HAP-1 (cell line): ENCODE results near the gene CPSF4L.

Source experiments
- DNase-seq, 2 experiments: peaks; one replicate each; pipeline ENCODE4 v3.0.0-alpha.2; 2016 to 2020; ENCODE audit warnings: low spot score in 2 of 2
- H3K27me3 ChIP-seq: fragments of 250-450 bp; sonication (Bioruptor Pico); 2 replicates; pipeline ENCODE4 v1.5.1; 2020; ENCODE audit warnings: low read depth, mild to moderate bottlenecking, moderate library complexity
- H3K36me3 ChIP-seq: fragments of 250-450 bp; sonication (Bioruptor Pico); replicated peaks from 2 replicates; pipeline ENCODE4 v1.5.1; 2020; ENCODE audit warnings: mild to moderate bottlenecking
- H3K4me1 ChIP-seq: fragments of 250-450 bp; sonication (Bioruptor Pico); 2 replicates; pipeline ENCODE4 v1.5.1; 2020; ENCODE audit warnings: mild to moderate bottlenecking
- H3K4me3 ChIP-seq: fragments of 250-450 bp; sonication (Bioruptor Pico); 2 replicates; pipeline ENCODE4 v1.5.1; 2020; ENCODE audit warnings: mild to moderate bottlenecking, moderate library complexity
- H3K9me3 ChIP-seq: fragments of 250-450 bp; sonication (Bioruptor Pico); 2 replicates; pipeline ENCODE4 v1.5.1; 2020; ENCODE audit warnings: mild to moderate bottlenecking, moderate library complexity
- in situ Hi-C: fragments of 300-500 bp; cut with MboI; formaldehyde crosslinking; loops from 3 replicates; pipeline ENCODE4 v1.14.3; 2020; ENCODE audit warnings: low sequenced_read_pairs, inconsistent platforms, mixed read lengths

Gene CPSF4L

DNA sequence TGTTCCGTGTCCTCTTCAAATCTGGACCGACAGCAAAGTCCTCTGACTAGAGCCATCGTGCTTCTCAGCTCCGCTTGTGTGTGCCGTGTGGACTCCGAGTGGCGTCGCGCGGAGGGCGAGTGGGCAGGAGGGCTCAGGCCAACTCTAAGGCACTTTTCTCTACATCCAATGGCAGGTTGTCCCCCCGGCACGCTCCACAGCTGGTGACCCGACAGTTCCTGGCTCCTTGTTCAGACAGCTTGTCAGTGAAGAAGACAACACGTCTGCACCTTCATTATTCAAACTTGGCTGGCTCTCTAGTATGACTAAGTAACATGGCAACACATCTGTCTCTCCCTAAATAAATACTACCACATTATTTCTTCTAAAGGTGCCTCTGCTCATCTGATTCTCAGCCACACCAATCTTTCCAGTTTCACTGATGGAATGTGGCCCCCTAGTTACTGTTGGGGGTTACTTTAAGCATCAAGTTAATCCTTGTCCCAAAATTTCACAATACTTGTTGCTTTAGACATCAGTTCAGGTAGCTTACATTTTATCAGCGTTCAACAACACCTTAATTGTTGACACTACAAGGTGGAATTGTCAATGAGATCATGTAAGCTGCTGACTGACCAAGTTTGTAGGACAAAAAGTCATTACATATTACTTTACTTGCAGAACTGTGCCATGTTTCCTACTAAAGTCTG is 53.4 kb downstream of the CPSF4L start:
- no peak overlapping the region for H3K4me3 ChIP-seq
- H3K36me3 ChIP-seq: peaks cover 59% of the 10 kb centered on the region
- in situ Hi-C loops: no loop called here

DNA sequence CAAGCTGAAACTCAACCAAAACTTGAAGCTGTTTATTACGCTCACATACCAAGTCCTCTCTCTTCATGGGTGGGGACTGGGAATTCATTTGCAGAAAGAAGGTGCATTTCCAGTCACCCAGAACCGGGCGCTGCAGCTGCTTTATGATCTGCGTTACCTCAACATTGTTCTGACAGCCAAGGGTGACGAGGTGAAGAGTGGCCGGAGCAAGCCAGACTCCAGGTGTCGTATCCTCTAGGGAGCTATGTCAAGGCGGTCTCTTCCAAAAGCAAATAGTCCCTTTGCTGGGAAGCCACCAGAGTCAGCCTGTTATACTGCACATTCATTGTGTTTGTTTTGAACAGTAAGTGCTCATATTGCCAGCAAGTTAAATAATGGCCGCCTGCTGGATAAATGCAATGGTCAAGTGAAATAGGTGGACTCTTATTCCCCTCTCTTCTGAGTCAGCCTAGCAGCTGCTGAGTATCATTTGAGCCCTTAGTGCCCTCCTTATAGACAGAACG is 56.2 kb downstream of the CPSF4L start:
- Histone ChIP-seq H3K27me3 (no peaks in the 10 kb centered on the region), H3K4me1 (no peaks in the 10 kb centered on the region), H3K4me3 (no peak overlapping the region), H3K36me3 (peaks cover 87% of the 10 kb centered on the region), H3K9me3 (no peaks in the 10 kb centered on the region)
- DNase-seq: no peak
- in situ Hi-C loops: no loop called here

More for the DNA sequence above, 53.4 kb downstream of the CPSF4L start:
- H3K27me3 ChIP-seq: no peaks in the 10 kb centered on the region
- H3K4me1 ChIP-seq: no peaks in the 10 kb centered on the region
- no peak for DNase-seq
- no peaks in the 10 kb centered on the region for H3K9me3 ChIP-seq

DNA sequence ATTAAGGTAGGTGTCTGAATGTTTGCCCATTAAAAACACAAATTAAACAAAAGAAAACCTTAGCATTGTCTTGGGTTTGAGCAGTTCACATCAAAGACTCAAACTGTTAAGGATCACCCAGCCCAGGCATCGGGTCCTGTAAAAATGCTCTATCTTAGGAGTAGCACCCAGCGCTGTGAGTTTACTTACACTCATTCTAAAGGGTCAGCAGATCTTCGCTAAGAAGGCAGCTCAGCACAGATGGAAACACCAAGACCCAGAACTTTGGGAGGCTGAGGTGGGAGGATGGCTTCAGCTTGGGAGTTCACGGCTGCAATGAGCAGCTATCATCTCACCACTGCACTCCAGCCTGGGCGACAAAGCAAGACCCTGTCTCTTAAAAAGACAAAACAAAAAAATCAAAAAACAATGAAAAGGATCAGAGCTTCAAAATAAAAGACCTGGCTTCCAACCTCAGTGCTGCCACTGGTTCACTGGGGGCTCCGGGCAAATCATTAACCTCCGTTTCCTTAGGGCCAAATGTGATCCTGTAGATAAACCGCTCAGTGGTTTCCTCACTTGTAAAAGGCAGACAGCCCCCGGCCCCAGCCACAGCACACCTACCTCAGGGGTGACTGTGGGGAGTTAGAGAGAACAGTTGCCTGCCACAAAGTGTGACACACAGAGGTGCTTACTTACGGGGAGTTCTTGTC is 57.7 kb downstream of the CPSF4L start:
- Histone ChIP-seq H3K9me3 (no peaks in the 10 kb centered on the region), H3K4me3 (no peak overlapping the region), H3K36me3 (peaks cover 94% of the 10 kb centered on the region), H3K27me3 (no peaks in the 10 kb centered on the region), H3K4me1 (no peaks in the 10 kb centered on the region)
- no peak for DNase-seq
- in situ Hi-C loops: no loop called here

DNA sequence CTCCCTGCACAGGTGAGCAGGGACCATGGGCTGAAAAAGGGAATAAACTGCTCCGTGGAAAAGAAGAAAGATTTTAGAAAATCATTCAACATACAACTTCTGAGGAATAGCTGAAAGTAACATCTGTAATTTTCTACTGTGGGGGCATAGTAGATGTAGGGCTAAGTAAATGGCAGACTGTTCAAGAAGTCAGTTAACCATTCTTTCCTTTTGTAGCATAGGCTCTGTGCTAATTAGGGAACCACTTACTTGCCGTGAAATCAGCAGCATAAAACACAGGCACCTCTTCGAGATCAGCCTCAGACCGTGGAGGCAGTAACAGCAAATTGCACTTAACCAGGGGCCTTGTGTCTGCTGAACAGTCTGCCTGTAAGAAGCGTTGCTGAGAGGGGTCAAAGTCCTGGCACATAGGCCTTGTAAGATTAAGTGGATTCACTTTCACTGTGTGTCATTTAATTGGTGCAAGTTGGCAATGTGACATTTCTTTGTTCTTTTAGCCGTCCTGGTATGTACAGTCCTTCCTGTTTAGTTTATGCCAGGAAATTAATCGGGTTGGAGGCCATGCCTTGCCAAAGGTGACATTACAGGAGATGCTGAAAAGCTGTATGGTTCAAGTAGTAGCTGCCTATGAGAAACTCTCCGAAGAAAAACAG is 58.4 kb downstream of the CPSF4L start:
- DNase-seq: no peak
- no peaks in the 10 kb centered on the region for H3K4me1 ChIP-seq
- H3K27me3 ChIP-seq: no peaks in the 10 kb centered on the region
- no peak overlapping the region for H3K4me3 ChIP-seq
- in situ Hi-C loops: no loop called here
- no peaks in the 10 kb centered on the region for H3K9me3 ChIP-seq
- peaks cover 95% of the 10 kb centered on the region for H3K36me3 ChIP-seq

DNA sequence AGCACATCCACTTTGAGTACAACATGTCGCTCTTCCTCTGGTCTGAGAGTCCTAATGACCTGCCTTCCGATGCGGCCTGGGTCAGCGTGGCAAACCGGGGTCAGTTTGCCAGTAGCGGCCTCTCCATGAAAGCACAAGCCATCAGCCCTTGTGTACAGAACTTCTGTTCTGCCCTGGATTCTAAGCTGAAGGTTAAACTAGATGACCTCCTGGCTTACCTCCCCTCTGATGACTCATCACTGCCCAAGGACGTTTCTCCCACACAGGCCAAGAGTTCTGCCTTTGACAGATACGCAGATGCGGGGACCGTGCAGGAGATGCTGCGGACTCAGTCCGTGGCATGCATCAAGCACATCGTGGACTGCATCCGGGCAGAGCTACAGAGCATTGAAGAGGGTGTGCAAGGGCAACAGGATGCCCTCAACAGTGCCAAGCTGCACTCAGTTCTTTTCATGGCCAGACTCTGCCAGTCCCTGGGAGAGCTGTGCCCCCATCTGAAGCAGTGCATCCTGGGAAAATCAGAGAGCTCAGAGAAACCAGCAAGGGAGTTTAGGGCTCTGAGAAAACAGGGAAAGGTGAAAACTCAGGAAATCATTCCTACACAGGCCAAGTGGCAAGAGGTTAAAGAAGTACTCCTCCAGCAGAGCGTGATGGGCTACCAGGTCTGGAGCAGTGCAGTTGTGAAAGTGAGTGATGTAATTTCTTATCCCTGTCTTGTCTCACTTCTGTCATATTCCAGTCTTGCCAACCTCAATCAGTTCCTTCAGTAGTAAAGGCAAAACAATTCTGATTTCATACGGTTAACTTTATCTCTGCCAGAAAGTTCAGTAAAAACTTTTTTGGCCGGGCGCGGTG is 60.2 kb downstream of the CPSF4L start:
- no peaks in the 10 kb centered on the region for H3K4me1 ChIP-seq
- no peak for DNase-seq
- H3K36me3 ChIP-seq: peaks cover 97% of the 10 kb centered on the region
- in situ Hi-C loops: no loop called here
- H3K4me3 ChIP-seq: no peak overlapping the region
- H3K9me3 ChIP-seq: no peaks in the 10 kb centered on the region
- H3K27me3 ChIP-seq: no peaks in the 10 kb centered on the region

DNA sequence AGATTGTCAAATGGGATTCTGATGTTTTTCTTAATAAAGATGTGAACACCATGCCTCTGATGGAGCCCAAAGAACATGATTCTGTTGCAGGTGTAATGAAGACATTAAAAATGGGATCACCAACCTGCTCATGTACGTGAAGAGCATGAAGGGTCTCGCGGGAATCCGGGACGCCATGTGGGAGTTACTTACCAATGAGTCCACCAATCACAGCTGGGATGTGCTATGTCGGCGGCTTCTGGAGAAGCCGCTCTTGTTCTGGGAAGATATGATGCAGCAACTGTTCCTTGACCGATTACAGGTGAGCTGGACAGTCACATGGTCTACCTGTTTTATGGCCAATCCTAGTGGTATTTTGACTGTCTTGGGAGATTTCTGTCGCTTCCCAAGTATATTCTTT is 61.2 kb downstream of the CPSF4L start:
- H3K4me3 ChIP-seq: no peak overlapping the region
- no peaks in the 10 kb centered on the region for H3K4me1 ChIP-seq
- H3K27me3 ChIP-seq: no peaks in the 10 kb centered on the region
- DNase-seq: no peak
- H3K36me3 ChIP-seq: peaks cover 90% of the 10 kb centered on the region
- in situ Hi-C loops: no loop called here
- no peaks in the 10 kb centered on the region for H3K9me3 ChIP-seq

DNA sequence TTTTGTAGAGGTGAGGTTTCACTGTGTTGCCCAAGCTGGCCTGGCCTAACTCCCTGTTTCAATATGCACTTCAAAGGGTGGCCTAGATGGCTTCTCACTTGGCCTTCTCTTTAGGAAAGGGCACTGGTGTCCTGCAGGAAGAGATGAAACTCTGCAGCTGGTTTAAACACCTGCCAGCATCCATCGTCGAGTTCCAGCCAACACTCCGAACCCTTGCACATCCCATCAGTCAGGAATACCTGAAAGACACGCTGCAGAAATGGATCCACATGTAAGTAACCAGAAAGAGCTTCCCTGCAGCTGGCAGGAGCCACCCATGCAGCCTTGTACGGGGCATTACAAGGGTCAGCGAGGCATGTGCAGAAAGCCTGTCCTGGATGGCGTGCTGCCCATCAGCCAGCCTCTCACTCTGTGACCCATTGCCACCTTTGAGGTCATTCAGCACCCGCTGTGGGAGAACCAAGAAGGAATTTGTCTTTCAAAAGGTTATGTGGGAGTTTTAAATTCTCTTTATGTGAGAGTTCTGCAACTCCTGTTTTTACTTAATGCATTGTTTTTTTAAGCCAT is 61.8 kb downstream of the CPSF4L start:
- no peak overlapping the region for H3K4me3 ChIP-seq
- DNase-seq: no peak
- peaks cover 87% of the 10 kb centered on the region for H3K36me3 ChIP-seq
- in situ Hi-C loops: loop anchor here (25.0 kb wide), 1 partner anchor 463 kb away; no protein-coding TSS in a partner anchor
- H3K4me1 ChIP-seq: no peaks in the 10 kb centered on the region
- no peaks in the 10 kb centered on the region for H3K9me3 ChIP-seq
- no peaks in the 10 kb centered on the region for H3K27me3 ChIP-seq

DNA sequence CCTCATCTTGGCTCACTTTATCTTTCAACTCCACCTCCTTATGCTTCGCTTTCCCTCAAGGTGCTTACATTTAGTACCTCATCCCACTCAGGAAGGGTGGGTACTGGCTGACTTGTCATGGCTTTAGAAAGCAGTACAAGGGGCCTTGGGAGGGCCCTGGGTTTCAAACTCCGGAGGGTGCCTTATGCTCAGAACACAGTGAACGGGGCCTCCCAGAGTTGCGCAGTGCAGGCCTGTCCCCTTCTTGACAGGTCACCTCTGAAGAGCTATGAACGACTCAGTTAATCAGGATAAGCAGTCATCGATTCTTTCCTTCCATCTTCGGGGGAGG is 62.8 kb downstream of the CPSF4L start:
- in situ Hi-C loops: loop anchor here (25.0 kb wide), 1 partner anchor 462 kb away; no protein-coding TSS in a partner anchor
- Histone ChIP-seq H3K4me1 (peaks cover 3% of the 10 kb centered on the region; the same call in 1 of the 2 replicates), H3K9me3 (no peaks in the 10 kb centered on the region), H3K4me3 (no peak overlapping the region), H3K27me3 (no peaks in the 10 kb centered on the region), H3K36me3 (peaks cover 82% of the 10 kb centered on the region)
- no peak for DNase-seq
